ENCODE measurements around the gene ABCB7.
"Not testable (repeated sequence)": the region's sequence is repeated elsewhere in the genome, so short reads cannot be mapped to it uniquely, and the experiment has no call there.

DNA sequence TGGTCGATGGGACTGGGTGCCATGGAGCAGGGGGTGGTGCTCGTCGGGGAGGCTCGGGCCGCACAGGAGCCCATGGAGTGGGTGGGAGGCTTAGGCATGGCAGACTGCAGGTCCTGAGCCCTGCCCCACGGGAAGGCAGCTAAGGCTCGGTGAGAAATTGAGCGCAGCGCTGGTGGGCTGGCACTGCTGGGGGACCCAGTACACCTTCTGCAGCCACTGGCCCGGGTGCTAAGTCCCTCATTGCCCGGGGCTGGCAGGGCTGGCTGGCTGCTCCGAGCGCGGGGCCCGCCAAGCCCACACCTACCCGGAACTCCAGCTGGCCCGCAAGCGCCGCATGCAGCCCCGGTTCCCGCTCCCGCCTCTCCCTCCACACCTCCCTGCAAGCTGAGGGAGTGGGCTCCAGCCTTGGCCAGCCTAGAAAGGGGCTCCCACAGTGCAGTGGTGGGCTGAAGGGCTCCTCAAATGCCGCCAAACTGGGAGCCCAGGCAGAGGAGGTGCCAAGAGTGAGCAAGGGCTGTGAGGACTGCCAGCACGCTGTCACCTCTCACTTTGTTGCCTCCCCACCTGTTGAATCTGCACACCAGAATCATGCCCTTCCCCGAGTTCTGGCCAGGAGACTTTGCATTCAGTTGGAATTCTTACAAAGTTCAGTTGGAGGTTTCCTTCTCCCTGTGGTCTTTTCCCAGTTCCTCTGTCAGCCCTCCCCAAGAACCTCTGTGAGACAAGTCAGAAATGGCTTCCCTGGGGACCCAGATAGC lies 23.6 kb upstream of the ABCB7 start:
- TF ChIP-seq, protein P1, sequence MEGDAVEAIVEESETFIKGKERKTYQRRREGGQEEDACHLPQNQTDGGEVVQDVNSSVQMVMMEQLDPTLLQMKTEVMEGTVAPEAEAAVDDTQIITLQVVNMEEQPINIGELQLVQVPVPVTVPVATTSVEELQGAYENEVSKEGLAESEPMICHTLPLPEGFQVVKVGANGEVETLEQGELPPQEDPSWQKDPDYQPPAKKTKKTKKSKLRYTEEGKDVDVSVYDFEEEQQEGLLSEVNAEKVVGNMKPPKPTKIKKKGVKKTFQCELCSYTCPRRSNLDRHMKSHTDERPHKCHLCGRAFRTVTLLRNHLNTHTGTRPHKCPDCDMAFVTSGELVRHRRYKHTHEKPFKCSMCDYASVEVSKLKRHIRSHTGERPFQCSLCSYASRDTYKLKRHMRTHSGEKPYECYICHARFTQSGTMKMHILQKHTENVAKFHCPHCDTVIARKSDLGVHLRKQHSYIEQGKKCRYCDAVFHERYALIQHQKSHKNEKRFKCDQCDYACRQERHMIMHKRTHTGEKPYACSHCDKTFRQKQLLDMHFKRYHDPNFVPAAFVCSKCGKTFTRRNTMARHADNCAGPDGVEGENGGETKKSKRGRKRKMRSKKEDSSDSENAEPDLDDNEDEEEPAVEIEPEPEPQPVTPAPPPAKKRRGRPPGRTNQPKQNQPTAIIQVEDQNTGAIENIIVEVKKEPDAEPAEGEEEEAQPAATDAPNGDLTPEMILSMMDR (IDR thresholded peaks at IDR 0.05) = not testable (repeated sequence)
- not testable (repeated sequence) for TF ChIP-seq POLR2A (IDR thresholded peaks at IDR 0.05)

All from testis (tissue), 2 donors.